ENCODE measurements around the gene PARD3B.

DNA sequence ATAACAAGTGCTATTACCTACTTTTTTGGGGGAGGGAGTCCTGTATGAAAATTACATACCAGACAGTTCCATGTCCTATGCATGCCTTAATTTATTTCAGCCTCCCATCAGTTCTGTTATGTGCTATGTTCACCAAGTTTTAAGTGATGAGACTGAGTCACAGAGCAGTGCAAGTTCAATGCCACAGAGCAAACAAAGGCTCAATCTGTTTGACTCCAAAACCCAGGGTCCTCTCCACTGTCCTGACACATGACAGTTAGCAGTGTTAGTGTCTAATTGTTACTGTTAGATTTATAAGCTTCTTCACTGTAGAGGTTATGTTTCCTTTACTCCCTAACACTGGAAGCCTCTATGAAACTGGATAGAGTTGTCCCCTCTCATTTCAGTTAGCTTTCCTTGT lies 498.0 kb downstream of the PARD3B start:
- TF ChIP-seq, protein P1, sequence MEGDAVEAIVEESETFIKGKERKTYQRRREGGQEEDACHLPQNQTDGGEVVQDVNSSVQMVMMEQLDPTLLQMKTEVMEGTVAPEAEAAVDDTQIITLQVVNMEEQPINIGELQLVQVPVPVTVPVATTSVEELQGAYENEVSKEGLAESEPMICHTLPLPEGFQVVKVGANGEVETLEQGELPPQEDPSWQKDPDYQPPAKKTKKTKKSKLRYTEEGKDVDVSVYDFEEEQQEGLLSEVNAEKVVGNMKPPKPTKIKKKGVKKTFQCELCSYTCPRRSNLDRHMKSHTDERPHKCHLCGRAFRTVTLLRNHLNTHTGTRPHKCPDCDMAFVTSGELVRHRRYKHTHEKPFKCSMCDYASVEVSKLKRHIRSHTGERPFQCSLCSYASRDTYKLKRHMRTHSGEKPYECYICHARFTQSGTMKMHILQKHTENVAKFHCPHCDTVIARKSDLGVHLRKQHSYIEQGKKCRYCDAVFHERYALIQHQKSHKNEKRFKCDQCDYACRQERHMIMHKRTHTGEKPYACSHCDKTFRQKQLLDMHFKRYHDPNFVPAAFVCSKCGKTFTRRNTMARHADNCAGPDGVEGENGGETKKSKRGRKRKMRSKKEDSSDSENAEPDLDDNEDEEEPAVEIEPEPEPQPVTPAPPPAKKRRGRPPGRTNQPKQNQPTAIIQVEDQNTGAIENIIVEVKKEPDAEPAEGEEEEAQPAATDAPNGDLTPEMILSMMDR (IDR thresholded peaks at IDR 0.05), result no peak
- no peak for TF ChIP-seq POLR2A (IDR thresholded peaks at IDR 0.05)
